SU-DHL-6 (cell line): Measurements from ENCODE around the gene BMP10.

Experiments used
- H2AFZ ChIP-seq: fragments of 200-600 bp; sonication (generic); 2 replicates; pipeline ENCODE4 v1.6.1; 2014; ENCODE audit warnings: low read depth, mild to moderate bottlenecking, moderate library complexity, mixed read lengths, antibody characterized with exemption, low read length; ENCODE audit not compliant: severe bottlenecking
- H3F3A ChIP-seq: fragments of 200-600 bp; shearing (Covaris generic); 2 replicates; pipeline ENCODE4 v1.6.0; 2016; ENCODE audit warnings: antibody characterized with exemption, mild to moderate bottlenecking; ENCODE audit not compliant: insufficient read depth
- H3K27ac ChIP-seq: fragments of 200-600 bp; sonication (generic); 2 replicates; pipeline ENCODE4 v1.5.1; 2016; ENCODE audit warnings: low read depth, mild to moderate bottlenecking, low read length, moderate library complexity, mixed read lengths
- H3K27me3 ChIP-seq: fragments of 200-600 bp; sonication (generic), shearing (Covaris generic); 2 replicates; pipeline ENCODE4 v1.6.0; 2014; ENCODE audit warnings: mild to moderate bottlenecking, low read length
- H3K36me3 ChIP-seq: fragments of 200-600 bp; sonication (generic); 2 replicates; pipeline ENCODE4 v1.6.1; 2014; ENCODE audit warnings: mild to moderate bottlenecking, low read length, mixed read lengths
- H3K4me2 ChIP-seq: fragments of 300-600, 200-600 bp; shearing (Covaris generic), sonication (generic); 2 replicates; pipeline ENCODE4 v1.6.0; 2014; ENCODE audit warnings: low read length, low read depth, mild to moderate bottlenecking; ENCODE audit not compliant: poor library complexity, severe bottlenecking
- H3K4me3 ChIP-seq: fragments of 200-600 bp; sonication (generic); 2 replicates; pipeline ENCODE4 v1.5.1; 2014; ENCODE audit warnings: antibody characterized with exemption, low read length, mild to moderate bottlenecking, mixed read lengths; ENCODE audit not compliant: insufficient read depth, poor library complexity, severe bottlenecking
- H3K79me2 ChIP-seq: fragments of 200-600 bp; sonication (generic); 2 replicates; pipeline ENCODE4 v1.6.1; 2014; ENCODE audit warnings: mild to moderate bottlenecking, low read length, moderate library complexity; ENCODE audit not compliant: insufficient read depth
- H3K9ac ChIP-seq: fragments of 200-600 bp; sonication (generic); 2 replicates; pipeline ENCODE4 v1.7.0; 2014; ENCODE audit warnings: mild to moderate bottlenecking, low read length
- H3K9me2 ChIP-seq: fragments of 200-600 bp; sonication (generic); replicated peaks from 2 replicates; pipeline ENCODE4 v1.6.1; 2014; ENCODE audit warnings: low read length; ENCODE audit not compliant: insufficient read depth
- H3K9me3 ChIP-seq: fragments of 200-600 bp; sonication (generic); 2 replicates; pipeline ENCODE4 v1.6.1; 2014; ENCODE audit warnings: low read length, mixed read lengths; ENCODE audit not compliant: insufficient read depth
- H4K20me1 ChIP-seq: fragments of 200-600 bp; sonication (generic); 2 replicates; pipeline ENCODE4 v1.6.1; 2014; ENCODE audit warnings: low read depth, mild to moderate bottlenecking, antibody characterized with exemption, low read length, moderate library complexity, mixed read lengths
- CTCF ChIP-seq: fragments of 200-600 bp; sonication (generic); IDR thresholded peaks from one replicate; pipeline ENCODE4 v1.5.1; 2017; ENCODE audit warnings: antibody characterized with exemption, mild to moderate bottlenecking, low read length, moderate library complexity; ENCODE audit not compliant: insufficient read depth, poor library complexity, severe bottlenecking
- EZH2phosphoT487 ChIP-seq: fragments of 200-600 bp; sonication (generic), shearing (Covaris generic); conservative IDR thresholded peaks from 2 replicates; pipeline ENCODE4 v1.6.1; 2018; ENCODE audit warnings: mild to moderate bottlenecking, antibody characterized with exemption, low read length, moderate library complexity, mixed read lengths

BMP10 gene

GRCh38 chr2:68825866-68826265 lies 45.3 kb downstream of the BMP10 start:
- H3K4me3 ChIP-seq: no peak overlapping the region
- H3K9me3 ChIP-seq: no peaks in the 10 kb centered on the region
- H3K79me2 ChIP-seq: no peaks in the 10 kb centered on the region
- H4K20me1 ChIP-seq: no peaks in the 10 kb centered on the region
- no peaks in the 10 kb centered on the region; the same call in 1 of the 2 replicates for H3F3A ChIP-seq
- H3K27ac ChIP-seq: no peak overlapping the region
- peaks cover 24% of the 10 kb centered on the region for H3K36me3 ChIP-seq
- H3K9ac ChIP-seq: no peak overlapping the region
- H3K9me2 ChIP-seq: no peaks in the 10 kb centered on the region
- H3K4me2 ChIP-seq: no peak overlapping the region
- TF ChIP-seq CTCF: no peak
- no peak for TF ChIP-seq EZH2phosphoT487
- no peak overlapping the region for H2AFZ ChIP-seq
- H3K27me3 ChIP-seq: no peaks in the 10 kb centered on the region

GRCh38 chr2:68824831-68825230 lies 46.4 kb downstream of the BMP10 start:
- Histone ChIP-seq H3F3A (no peaks in the 10 kb centered on the region; the same call in 1 of the 2 replicates), H4K20me1 (no peaks in the 10 kb centered on the region), H3K27ac (no peak overlapping the region), H3K79me2 (no peaks in the 10 kb centered on the region), H2AFZ (no peak overlapping the region), H3K36me3 (peaks cover 29% of the 10 kb centered on the region), H3K27me3 (no peaks in the 10 kb centered on the region), H3K9ac (no peak overlapping the region), H3K9me2 (no peaks in the 10 kb centered on the region), H3K4me3 (no peak overlapping the region), H3K4me2 (no peak overlapping the region), H3K9me3 (no peaks in the 10 kb centered on the region)
- TF ChIP-seq EZH2phosphoT487: no peak
- TF ChIP-seq CTCF: no peak

- no peak for TF ChIP-seq EZH2phosphoT487
- TF ChIP-seq CTCF: no peak
- Histone ChIP-seq H3K27ac (no peak overlapping the region), H3K9ac (no peak overlapping the region), H3K9me3 (no peaks in the 10 kb centered on the region), H3K27me3 (no peaks in the 10 kb centered on the region), H3K36me3 (peaks cover 41% of the 10 kb centered on the region), H2AFZ (no peak overlapping the region), H3K9me2 (no peaks in the 10 kb centered on the region), H3K4me3 (no peak overlapping the region), H3F3A (no peaks in the 10 kb centered on the region), H4K20me1 (no peaks in the 10 kb centered on the region; the same call in 1 of the 2 replicates), H3K79me2 (no peaks in the 10 kb centered on the region), H3K4me2 (no peak overlapping the region)
Observed at GRCh38 chr2:68822207-68822872, 48.9 kb downstream of the BMP10 start.
